Measurements from ENCODE around the gene AUTS2. TPM values are rescaled to one million over a fixed set of nuclear protein-coding genes. Genes with fewer than 3 reads are reported as not detected.

AUTS2 gene
- total RNA-seq, 1 experiment from 2014 or later: 2.5 TPM

DNA sequence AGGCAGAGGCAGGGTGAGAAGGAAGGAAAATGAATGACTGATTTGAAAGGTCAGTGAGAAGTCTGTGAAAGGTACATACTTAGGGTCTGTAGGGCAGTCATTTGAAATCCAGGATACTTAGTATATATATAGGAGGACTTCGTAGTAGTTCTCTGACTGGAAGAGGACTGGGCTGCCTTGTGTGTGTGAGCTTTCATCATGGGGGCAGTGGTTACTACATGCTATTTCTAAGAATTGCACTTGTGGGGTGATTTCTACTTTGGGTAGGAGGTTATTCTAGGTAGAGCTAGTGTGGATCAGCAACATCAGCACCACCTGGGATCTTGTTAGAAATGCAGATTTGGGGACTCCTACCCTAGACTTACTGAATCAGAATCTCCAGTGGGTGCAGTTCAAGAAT lies 104.1 kb downstream of the AUTS2 start:
- intact Hi-C loops (cut with micrococcal nuclease; ENCODE audit: unreplicated experiment) (no loop called here), in situ Hi-C loops (cut with HindIII; ENCODE audit: low pct_unique_long_range_greater_than_20kb, low sequenced_read_pairs) (no loop called here)
- Histone ChIP-seq H3K4me1 (ENCODE audit: control insufficient read depth, insufficient read depth, low read length) (no peaks in the 10 kb centered on the region), H3K36me3 (ENCODE audit: control insufficient read depth, insufficient read depth, low read length) (no peaks in the 10 kb centered on the region), H3K27ac (ENCODE audit: low read length) (no peak overlapping the region), H3K4me3 (ENCODE audit: low read depth in 2 of 2, low read length in 2 of 2) (no peak overlapping the region), H3K27me3 (ENCODE audit: control insufficient read depth, insufficient read depth, low read length) (no peaks in the 10 kb centered on the region), H3K9me3 (ENCODE audit: control insufficient read depth, insufficient read depth, low read depth, low read length) (no peaks in the 10 kb centered on the region)
- no TSS peak for BruUV-seq (replicated peaks)
- ChIA-PET POLR2A (no interaction called here), CTCF (no interaction called here)
- no peak for ATAC-seq
- TF ChIP-seq TCF7L2 (IDR thresholded peaks at IDR 0.05; ENCODE audit: low read depth, low read length): no peak
- TF ChIP-seq CTCF (IDR thresholded peaks at IDR 0.05): no peak
- no peak for TF ChIP-seq REST (IDR thresholded peaks at IDR 0.05; ENCODE audit: insufficient read depth in 1 of 2, low read depth in 2 of 2, low read length in 1 of 2)
- TF ChIP-seq POLR2AphosphoS5 (IDR thresholded peaks at IDR 0.05; ENCODE audit: low read depth, low read length): no peak
- TF ChIP-seq SIN3A (IDR thresholded peaks at IDR 0.05; ENCODE audit: borderline replicate concordance, insufficient read depth, low read depth, low read length): no peak
- DNase-seq (ENCODE audit: low read depth, low spot score): no peak

DNA sequence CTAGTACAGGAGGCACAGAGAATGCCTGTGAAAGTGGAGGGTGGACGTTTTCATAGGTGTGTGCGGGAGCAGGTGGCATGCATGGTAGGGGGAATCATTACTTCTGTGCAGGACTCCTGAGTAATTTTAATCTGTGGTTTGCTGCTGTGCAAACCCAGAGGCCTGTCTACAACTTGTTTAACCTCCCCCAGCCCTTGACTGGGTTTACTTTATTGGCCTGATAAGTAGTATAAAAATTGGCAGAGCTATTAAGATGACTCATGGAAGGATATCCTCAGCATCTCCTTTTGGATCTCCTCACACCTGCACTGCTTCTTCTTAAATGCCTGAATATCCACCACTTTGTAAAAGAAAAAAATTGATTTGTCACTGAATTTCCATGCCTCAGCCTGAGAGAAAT lies 104.8 kb downstream of the AUTS2 start:
- in situ Hi-C loops (cut with HindIII; ENCODE audit: low pct_unique_long_range_greater_than_20kb, low sequenced_read_pairs) (no loop called here), intact Hi-C loops (cut with micrococcal nuclease; ENCODE audit: unreplicated experiment) (no loop called here)
- Histone ChIP-seq H3K27me3 (ENCODE audit: control insufficient read depth, insufficient read depth, low read length) (no peaks in the 10 kb centered on the region), H3K4me3 (ENCODE audit: low read depth in 2 of 2, low read length in 2 of 2) (no peak overlapping the region), H3K4me1 (ENCODE audit: control insufficient read depth, insufficient read depth, low read length) (no peaks in the 10 kb centered on the region), H3K9me3 (ENCODE audit: control insufficient read depth, insufficient read depth, low read depth, low read length) (no peaks in the 10 kb centered on the region), H3K27ac (ENCODE audit: low read length) (no peak overlapping the region), H3K36me3 (ENCODE audit: control insufficient read depth, insufficient read depth, low read length) (no peaks in the 10 kb centered on the region)
- CTCF ChIA-PET: no interaction called here
- DNase-seq (ENCODE audit: low read depth, low spot score): no peak
- BruUV-seq (replicated peaks): no TSS peak
- POLR2A ChIA-PET: no interaction called here
- TF ChIP-seq CTCF (IDR thresholded peaks at IDR 0.05): no peak
- no peak for TF ChIP-seq TCF7L2 (IDR thresholded peaks at IDR 0.05; ENCODE audit: low read depth, low read length)
- no peak for TF ChIP-seq SIN3A (IDR thresholded peaks at IDR 0.05; ENCODE audit: borderline replicate concordance, insufficient read depth, low read depth, low read length)
- TF ChIP-seq POLR2AphosphoS5 (IDR thresholded peaks at IDR 0.05; ENCODE audit: low read depth, low read length): no peak
- TF ChIP-seq REST (IDR thresholded peaks at IDR 0.05; ENCODE audit: insufficient read depth in 1 of 2, low read depth in 2 of 2, low read length in 1 of 2): no peak
- ATAC-seq: no peak

Data from Panc1 (cell line).